ENCODE measurements around the gene CYP2A13. TPM values are rescaled to one million over a fixed set of nuclear protein-coding genes. Genes with fewer than 3 reads are reported as not detected.

The CYP2A13 gene
- total RNA-seq, 1 experiment from 2014 or later = not detected

DNA sequence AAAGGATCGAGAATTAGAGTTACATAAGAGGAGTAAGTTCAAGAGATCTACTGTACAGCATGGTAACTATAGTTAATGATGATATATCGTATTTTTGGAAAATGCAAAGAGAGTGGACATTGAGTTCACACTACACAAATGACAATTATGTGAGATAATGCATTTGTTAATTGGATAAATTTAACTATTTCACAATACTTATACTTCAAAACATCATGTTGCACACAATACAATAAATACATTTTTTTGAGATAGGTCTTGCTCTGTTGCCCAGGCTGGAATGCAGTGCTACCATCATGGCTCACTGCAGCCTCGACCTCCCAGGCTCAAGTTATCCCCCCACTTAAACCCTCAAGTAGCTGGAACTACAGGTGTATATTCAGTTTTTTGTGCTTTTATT lies 17.9 kb downstream of the CYP2A13 start:
- H3K79me2 ChIP-seq (ENCODE audit: low read length) = no peaks in the 10 kb centered on the region
- H3K27ac ChIP-seq (ENCODE audit: low read length) = no peak overlapping the region
- ATAC-seq = no peak
- H2AFZ ChIP-seq (ENCODE audit: low read length) = no peak overlapping the region
- H3K9me2 ChIP-seq (replicated peaks; ENCODE audit: low read length) = no peaks in the 10 kb centered on the region
- H3K4me3 ChIP-seq (ENCODE audit: low read length) = no peak overlapping the region
- no peaks in the 10 kb centered on the region for H3K36me3 ChIP-seq (ENCODE audit: low read depth, low read length)
- H3K27me3 ChIP-seq (ENCODE audit: low read length) = no peaks in the 10 kb centered on the region
- ChIA-PET CTCF (no interaction called here), POLR2A (ENCODE audit: unreplicated experiment) (no interaction called here)
- no peaks in the 10 kb centered on the region for H3F3A ChIP-seq (ENCODE audit: low read length, unreplicated experiment)
- intact Hi-C loops (cut with micrococcal nuclease) = no loop called here
- no peaks in the 10 kb centered on the region for H4K20me1 ChIP-seq (ENCODE audit: low read length)
- H3K9me3 ChIP-seq (ENCODE audit: low read length) = no peaks in the 10 kb centered on the region
- TF ChIP-seq EZH2phosphoT487 (IDR thresholded peaks at IDR 0.05; ENCODE audit: borderline replicate concordance, low read length) (no peak), EZH2 (IDR thresholded peaks at IDR 0.05; ENCODE audit: low read length, unreplicated experiment) (no peak)
- TF ChIP-seq, protein P1, sequence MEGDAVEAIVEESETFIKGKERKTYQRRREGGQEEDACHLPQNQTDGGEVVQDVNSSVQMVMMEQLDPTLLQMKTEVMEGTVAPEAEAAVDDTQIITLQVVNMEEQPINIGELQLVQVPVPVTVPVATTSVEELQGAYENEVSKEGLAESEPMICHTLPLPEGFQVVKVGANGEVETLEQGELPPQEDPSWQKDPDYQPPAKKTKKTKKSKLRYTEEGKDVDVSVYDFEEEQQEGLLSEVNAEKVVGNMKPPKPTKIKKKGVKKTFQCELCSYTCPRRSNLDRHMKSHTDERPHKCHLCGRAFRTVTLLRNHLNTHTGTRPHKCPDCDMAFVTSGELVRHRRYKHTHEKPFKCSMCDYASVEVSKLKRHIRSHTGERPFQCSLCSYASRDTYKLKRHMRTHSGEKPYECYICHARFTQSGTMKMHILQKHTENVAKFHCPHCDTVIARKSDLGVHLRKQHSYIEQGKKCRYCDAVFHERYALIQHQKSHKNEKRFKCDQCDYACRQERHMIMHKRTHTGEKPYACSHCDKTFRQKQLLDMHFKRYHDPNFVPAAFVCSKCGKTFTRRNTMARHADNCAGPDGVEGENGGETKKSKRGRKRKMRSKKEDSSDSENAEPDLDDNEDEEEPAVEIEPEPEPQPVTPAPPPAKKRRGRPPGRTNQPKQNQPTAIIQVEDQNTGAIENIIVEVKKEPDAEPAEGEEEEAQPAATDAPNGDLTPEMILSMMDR (conservative IDR thresholded peaks at IDR 0.05; ENCODE audit: low read depth, low read length) = no peak
- H3K9ac ChIP-seq (ENCODE audit: low read length) = no peak overlapping the region
- H3K4me1 ChIP-seq (ENCODE audit: insufficient read depth, low read length) = no peaks in the 10 kb centered on the region
- no peak for DNase-seq
- BruUV-seq (replicated peaks) = no TSS peak
- no peak overlapping the region for H3K4me2 ChIP-seq (ENCODE audit: low read length)

DNA sequence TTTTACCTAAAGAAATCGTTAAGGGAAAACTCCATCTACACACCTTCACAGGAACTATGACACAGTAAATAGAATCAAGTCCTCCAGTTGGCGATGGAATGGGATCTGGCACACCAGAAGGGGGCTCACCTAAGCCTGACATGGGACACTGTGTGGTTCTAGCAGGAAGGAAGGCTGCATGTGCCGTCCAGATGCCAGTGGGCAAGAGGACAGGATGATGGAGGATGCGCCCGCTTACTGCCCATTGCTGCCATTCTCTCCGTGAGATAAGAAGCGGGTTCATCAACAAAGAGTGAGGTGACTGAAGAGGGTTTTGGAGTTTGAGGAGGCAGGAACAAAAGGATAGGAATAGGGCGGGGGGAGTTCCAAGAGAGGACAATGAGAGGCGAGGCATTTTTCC lies 23.0 kb downstream of the CYP2A13 start:
- CTCF ChIA-PET = no interaction called here
- ATAC-seq (no peak), DNase-seq (no peak)
- H3K36me3 ChIP-seq (ENCODE audit: low read depth, low read length) = no peaks in the 10 kb centered on the region
- TF ChIP-seq, protein P1 (conservative IDR thresholded peaks at IDR 0.05; ENCODE audit: low read depth, low read length) = no peak
- no peak for TF ChIP-seq EZH2 (IDR thresholded peaks at IDR 0.05; ENCODE audit: low read length, unreplicated experiment)
- no peak for TF ChIP-seq EZH2phosphoT487 (IDR thresholded peaks at IDR 0.05; ENCODE audit: borderline replicate concordance, low read length)
- no peak overlapping the region for H2AFZ ChIP-seq (ENCODE audit: low read length)
- no peak overlapping the region for H3K9ac ChIP-seq (ENCODE audit: low read length)
- no peak overlapping the region for H3K27ac ChIP-seq (ENCODE audit: low read length)
- intact Hi-C loops (cut with micrococcal nuclease) = no loop called here
- no peaks in the 10 kb centered on the region for H3F3A ChIP-seq (ENCODE audit: low read length, unreplicated experiment)
- no peaks in the 10 kb centered on the region for H3K4me1 ChIP-seq (ENCODE audit: insufficient read depth, low read length)
- BruUV-seq (replicated peaks) = no TSS peak
- H3K4me3 ChIP-seq (ENCODE audit: low read length) = no peak overlapping the region
- no peaks in the 10 kb centered on the region for H3K9me3 ChIP-seq (ENCODE audit: low read length)
- no peaks in the 10 kb centered on the region for H3K79me2 ChIP-seq (ENCODE audit: low read length)
- H3K27me3 ChIP-seq (ENCODE audit: low read length) = no peaks in the 10 kb centered on the region
- H3K4me2 ChIP-seq (ENCODE audit: low read length) = no peak overlapping the region
- H4K20me1 ChIP-seq (ENCODE audit: low read length) = no peaks in the 10 kb centered on the region
- POLR2A ChIA-PET (ENCODE audit: unreplicated experiment) = no interaction called here
- H3K9me2 ChIP-seq (replicated peaks; ENCODE audit: low read length) = no peaks in the 10 kb centered on the region

DNA sequence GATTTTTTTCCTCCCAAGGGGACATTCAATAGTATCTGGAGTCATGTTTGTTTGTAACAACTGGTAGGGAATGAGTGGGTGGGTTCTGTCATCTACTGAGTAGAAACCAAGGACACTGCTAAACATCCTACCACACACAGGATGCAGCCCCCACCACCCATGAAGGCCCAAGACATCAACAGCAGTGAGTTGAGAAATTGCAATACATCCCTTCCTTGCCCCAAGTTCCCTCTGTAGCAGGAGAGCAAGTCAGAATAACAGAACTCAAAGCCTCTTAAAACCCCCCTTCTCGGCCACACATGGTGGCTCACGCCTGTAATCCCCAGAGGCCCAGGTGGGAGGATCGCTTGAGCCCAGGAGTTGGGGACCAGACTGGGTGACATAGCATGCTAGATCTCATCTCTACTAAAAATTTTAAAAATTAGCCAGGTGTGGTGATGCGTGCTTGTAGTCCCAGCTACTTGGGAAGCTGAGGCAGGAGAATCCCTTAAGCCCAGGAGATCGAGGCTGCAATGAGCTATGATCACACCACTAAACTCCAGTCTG lies 23.6 kb downstream of the CYP2A13 start:
- H3K4me3 ChIP-seq (ENCODE audit: low read length) = no peak overlapping the region
- no peaks in the 10 kb centered on the region for H3K36me3 ChIP-seq (ENCODE audit: low read depth, low read length)
- ChIA-PET POLR2A (ENCODE audit: unreplicated experiment) (no interaction called here), CTCF (no interaction called here)
- intact Hi-C loops (cut with micrococcal nuclease) = no loop called here
- no peaks in the 10 kb centered on the region for H3K79me2 ChIP-seq (ENCODE audit: low read length)
- BruUV-seq (replicated peaks) = no TSS peak
- no peaks in the 10 kb centered on the region for H3K4me1 ChIP-seq (ENCODE audit: insufficient read depth, low read length)
- H3F3A ChIP-seq (ENCODE audit: low read length, unreplicated experiment) = no peaks in the 10 kb centered on the region
- no peak overlapping the region for H2AFZ ChIP-seq (ENCODE audit: low read length)
- TF ChIP-seq EZH2 (IDR thresholded peaks at IDR 0.05; ENCODE audit: low read length, unreplicated experiment) = no peak
- TF ChIP-seq, protein P1 (conservative IDR thresholded peaks at IDR 0.05; ENCODE audit: low read depth, low read length) = no peak
- no peak for TF ChIP-seq EZH2phosphoT487 (IDR thresholded peaks at IDR 0.05; ENCODE audit: borderline replicate concordance, low read length)
- no peak overlapping the region for H3K27ac ChIP-seq (ENCODE audit: low read length)
- no peaks in the 10 kb centered on the region for H3K9me3 ChIP-seq (ENCODE audit: low read length)
- ATAC-seq = no peak
- H4K20me1 ChIP-seq (ENCODE audit: low read length) = no peaks in the 10 kb centered on the region
- no peaks in the 10 kb centered on the region for H3K27me3 ChIP-seq (ENCODE audit: low read length)
- no peaks in the 10 kb centered on the region for H3K9me2 ChIP-seq (replicated peaks; ENCODE audit: low read length)
- DNase-seq = no peak
- H3K9ac ChIP-seq (ENCODE audit: low read length) = no peak overlapping the region
- no peak overlapping the region for H3K4me2 ChIP-seq (ENCODE audit: low read length)
